DOHH2 (cell line): ENCODE results near the gene CYP4F2.
"Not testable (repeated sequence)": the region's sequence is repeated elsewhere in the genome, so short reads cannot be mapped to it uniquely, and the experiment has no call there.

ENCODE experiments used
- H3F3A ChIP-seq: fragments of 200-600 bp; sonication (generic), shearing (Covaris generic); 2 replicates; pipeline ENCODE4 v1.6.0; 2016; ENCODE audit warnings: antibody characterized with exemption, mild to moderate bottlenecking; ENCODE audit not compliant: control insufficient read depth, insufficient read depth
- H3K27ac ChIP-seq: fragments of 200-600 bp; sonication (generic); 2 replicates; pipeline ENCODE4 v1.5.1; 2014; ENCODE audit warnings: low read depth, mild to moderate bottlenecking, low read length, moderate library complexity
- H3K27me3 ChIP-seq: fragments of 200-600 bp; sonication (generic); 2 replicates; pipeline ENCODE4 v1.6.1; 2014; ENCODE audit warnings: mild to moderate bottlenecking, low read length, mixed read lengths; ENCODE audit not compliant: control insufficient read depth
- H3K36me3 ChIP-seq: fragments of 200-600 bp; sonication (generic); 2 replicates; pipeline ENCODE4 v1.6.1; 2014; ENCODE audit warnings: mild to moderate bottlenecking, low read length, moderate library complexity, mixed read lengths; ENCODE audit not compliant: control insufficient read depth
- H3K4me1 ChIP-seq: fragments of 200-600 bp; sonication (generic); 2 replicates; pipeline ENCODE4 v1.6.1; 2014; ENCODE audit warnings: mild to moderate bottlenecking, low read length, mixed read lengths; ENCODE audit not compliant: control insufficient read depth
- H3K4me2 ChIP-seq: fragments of 200-600 bp; sonication (generic); 2 replicates; pipeline ENCODE4 v1.6.0; 2014; ENCODE audit warnings: mild to moderate bottlenecking, low read length, moderate library complexity
- H3K4me3 ChIP-seq: fragments of 200-600 bp; sonication (generic); 2 replicates; pipeline ENCODE4 v1.5.1; 2014; ENCODE audit warnings: mild to moderate bottlenecking, low read length, mixed read lengths
- H3K79me2 ChIP-seq: fragments of 200-600 bp; sonication (generic); 2 replicates; pipeline ENCODE4 v1.6.1; 2014; ENCODE audit warnings: mild to moderate bottlenecking, low read length, mixed read lengths; ENCODE audit not compliant: control insufficient read depth
- H3K9me2 ChIP-seq: fragments of 200-600 bp; sonication (generic); replicated peaks from 2 replicates; pipeline ENCODE4 v1.6.1; 2014; ENCODE audit warnings: mild to moderate bottlenecking, low read length, mixed read lengths; ENCODE audit not compliant: control insufficient read depth
- H3K9me3 ChIP-seq: fragments of 200-600 bp; sonication (generic); 2 replicates; pipeline ENCODE4 v1.6.1; 2014; ENCODE audit warnings: antibody characterized with exemption, low read length, mixed read lengths; ENCODE audit not compliant: control insufficient read depth, insufficient read depth
- H4K20me1 ChIP-seq: fragments of 200-600 bp; sonication (generic); 2 replicates; pipeline ENCODE4 v1.6.0; 2014; ENCODE audit warnings: low read depth, mild to moderate bottlenecking, antibody characterized with exemption, low read length, moderate library complexity; ENCODE audit not compliant: control insufficient read depth, insufficient read depth
- EZH2phosphoT487 ChIP-seq: fragments of 200-600 bp; sonication (generic); IDR thresholded peaks from 2 replicates; pipeline ENCODE4 v1.6.1; 2017; ENCODE audit warnings: borderline replicate concordance, mild to moderate bottlenecking, antibody characterized with exemption, low read length, moderate library complexity, mixed read lengths
- TF ChIP-seq, protein P1 (sequence below): fragments of 200-600 bp; sonication (generic); IDR thresholded peaks from one replicate; pipeline ENCODE4 v1.5.1; 2014; ENCODE audit warnings: antibody characterized with exemption, mild to moderate bottlenecking, low read depth, low read length; ENCODE audit not compliant: poor library complexity, severe bottlenecking

Gene CYP4F2

DNA sequence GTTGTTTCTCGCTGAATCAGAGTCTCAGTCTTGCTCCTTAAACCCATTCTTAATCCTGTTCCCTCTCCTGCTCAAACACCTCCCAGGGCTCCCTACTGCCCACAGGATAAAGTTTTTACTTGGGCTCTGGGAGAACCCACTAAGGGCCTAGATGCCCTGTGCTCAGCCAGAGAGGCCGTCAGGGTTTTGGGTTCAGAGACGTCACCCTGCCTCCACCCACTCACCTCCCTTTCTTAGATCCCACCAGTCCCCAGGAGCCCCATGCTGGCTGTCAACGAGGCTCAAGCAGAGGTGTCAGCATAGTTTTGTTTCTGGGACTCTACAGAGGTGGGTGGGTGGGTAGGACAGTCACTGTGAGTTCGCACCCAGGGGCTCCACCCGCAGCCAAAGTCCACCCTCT is 15.5 kb upstream of the CYP4F2 start:
- no peaks in the 10 kb centered on the region for H3K9me3 ChIP-seq

DNA sequence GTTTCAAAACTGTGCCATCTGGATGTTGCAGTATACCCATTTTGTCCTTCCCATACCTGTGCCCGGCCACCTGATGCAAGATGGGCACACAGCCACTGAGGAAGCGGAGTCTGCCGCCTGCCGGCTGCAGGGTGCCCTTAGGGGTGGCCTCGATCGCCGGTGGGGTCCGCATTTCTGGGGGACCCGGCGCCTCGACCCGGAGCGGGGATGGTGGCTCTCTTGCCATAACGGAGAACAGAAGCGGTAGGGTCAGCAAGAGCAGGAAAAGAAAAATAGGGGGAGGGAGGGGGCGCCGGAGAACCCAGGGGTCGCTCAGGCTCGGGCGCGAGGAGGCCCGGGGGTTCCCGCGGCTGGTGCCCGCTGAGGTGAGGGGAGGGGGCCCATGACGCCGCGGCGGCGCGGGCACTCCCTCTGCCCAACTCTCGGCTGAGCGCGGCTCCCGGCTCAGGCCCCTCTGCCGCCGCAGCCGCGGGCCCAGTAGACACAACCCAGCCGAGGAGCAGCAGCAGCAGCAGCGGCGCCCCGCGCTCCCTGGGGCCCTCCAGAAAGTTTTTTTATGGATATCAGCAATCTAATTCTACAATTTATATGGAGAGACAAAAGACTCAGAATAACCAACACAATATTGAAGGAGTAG is 13.8 kb upstream of the CYP4F2 start:
- peaks cover 4% of the 10 kb centered on the region; the same call in 1 of the 2 replicates for H3K27me3 ChIP-seq
- TF ChIP-seq EZH2phosphoT487, result no peak
- TF ChIP-seq, protein P1, sequence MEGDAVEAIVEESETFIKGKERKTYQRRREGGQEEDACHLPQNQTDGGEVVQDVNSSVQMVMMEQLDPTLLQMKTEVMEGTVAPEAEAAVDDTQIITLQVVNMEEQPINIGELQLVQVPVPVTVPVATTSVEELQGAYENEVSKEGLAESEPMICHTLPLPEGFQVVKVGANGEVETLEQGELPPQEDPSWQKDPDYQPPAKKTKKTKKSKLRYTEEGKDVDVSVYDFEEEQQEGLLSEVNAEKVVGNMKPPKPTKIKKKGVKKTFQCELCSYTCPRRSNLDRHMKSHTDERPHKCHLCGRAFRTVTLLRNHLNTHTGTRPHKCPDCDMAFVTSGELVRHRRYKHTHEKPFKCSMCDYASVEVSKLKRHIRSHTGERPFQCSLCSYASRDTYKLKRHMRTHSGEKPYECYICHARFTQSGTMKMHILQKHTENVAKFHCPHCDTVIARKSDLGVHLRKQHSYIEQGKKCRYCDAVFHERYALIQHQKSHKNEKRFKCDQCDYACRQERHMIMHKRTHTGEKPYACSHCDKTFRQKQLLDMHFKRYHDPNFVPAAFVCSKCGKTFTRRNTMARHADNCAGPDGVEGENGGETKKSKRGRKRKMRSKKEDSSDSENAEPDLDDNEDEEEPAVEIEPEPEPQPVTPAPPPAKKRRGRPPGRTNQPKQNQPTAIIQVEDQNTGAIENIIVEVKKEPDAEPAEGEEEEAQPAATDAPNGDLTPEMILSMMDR, result no peak

More for the DNA sequence above, 15.5 kb upstream of the CYP4F2 start:
- H3K79me2 ChIP-seq, result no peaks in the 10 kb centered on the region
- H3K36me3 ChIP-seq, result no peaks in the 10 kb centered on the region
- peaks cover 8% of the 10 kb centered on the region; the same call in 1 of the 2 replicates for H3K4me1 ChIP-seq
- H4K20me1 ChIP-seq, result no peaks in the 10 kb centered on the region
- H3K4me3 ChIP-seq, result no peak overlapping the region
- H3K4me2 ChIP-seq, result no peak overlapping the region
- no peaks in the 10 kb centered on the region for H3K9me2 ChIP-seq
- TF ChIP-seq, protein P1, result no peak
- no peak for TF ChIP-seq EZH2phosphoT487
- no peaks in the 10 kb centered on the region for H3F3A ChIP-seq
- peaks cover 4% of the 10 kb centered on the region; the same call in 1 of the 2 replicates for H3K27me3 ChIP-seq
- H3K27ac ChIP-seq, result no peak overlapping the region

DNA sequence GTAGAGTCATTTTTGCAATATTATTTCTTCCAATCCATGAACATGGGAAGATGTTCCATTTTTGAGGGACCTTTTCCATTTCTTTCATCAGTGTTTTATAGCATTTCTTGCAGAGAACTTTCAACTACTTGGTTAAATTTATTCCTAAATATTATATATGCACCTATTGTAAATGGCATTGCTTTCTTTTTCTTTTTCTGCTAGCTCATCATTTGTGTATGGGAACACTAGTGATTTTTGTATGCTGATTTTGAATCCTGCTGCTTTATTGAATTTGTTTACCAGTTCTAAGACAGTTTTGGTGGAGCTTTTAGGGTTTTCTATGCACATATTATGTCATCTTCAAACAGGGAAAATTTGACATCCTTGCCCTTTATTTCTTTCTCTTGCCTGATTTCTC is 7.2 kb upstream of the CYP4F2 start:
- no peaks in the 10 kb centered on the region for H3F3A ChIP-seq
- no peak overlapping the region for H3K27ac ChIP-seq
- H3K4me3 ChIP-seq, result no peak overlapping the region
- no peak overlapping the region for H3K4me2 ChIP-seq
- H3K4me1 ChIP-seq, result no peaks in the 10 kb centered on the region
- H3K36me3 ChIP-seq, result no peaks in the 10 kb centered on the region
- no peaks in the 10 kb centered on the region for H3K9me3 ChIP-seq
- TF ChIP-seq, protein P1, result no peak
- TF ChIP-seq EZH2phosphoT487, result no peak
- no peaks in the 10 kb centered on the region for H3K79me2 ChIP-seq
- no peaks in the 10 kb centered on the region for H3K9me2 ChIP-seq
- peaks cover 4% of the 10 kb centered on the region for H3K27me3 ChIP-seq
- no peaks in the 10 kb centered on the region for H4K20me1 ChIP-seq

More for the DNA sequence above, 13.8 kb upstream of the CYP4F2 start:
- H4K20me1 ChIP-seq, result no peaks in the 10 kb centered on the region
- H3K36me3 ChIP-seq, result no peaks in the 10 kb centered on the region
- H3K4me3 ChIP-seq, result no peak overlapping the region
- no peaks in the 10 kb centered on the region for H3K4me1 ChIP-seq
- no peaks in the 10 kb centered on the region for H3K9me3 ChIP-seq
- no peaks in the 10 kb centered on the region for H3K9me2 ChIP-seq
- no peak overlapping the region for H3K27ac ChIP-seq
- no peaks in the 10 kb centered on the region for H3F3A ChIP-seq
- no peaks in the 10 kb centered on the region for H3K79me2 ChIP-seq
- no peak overlapping the region for H3K4me2 ChIP-seq

DNA sequence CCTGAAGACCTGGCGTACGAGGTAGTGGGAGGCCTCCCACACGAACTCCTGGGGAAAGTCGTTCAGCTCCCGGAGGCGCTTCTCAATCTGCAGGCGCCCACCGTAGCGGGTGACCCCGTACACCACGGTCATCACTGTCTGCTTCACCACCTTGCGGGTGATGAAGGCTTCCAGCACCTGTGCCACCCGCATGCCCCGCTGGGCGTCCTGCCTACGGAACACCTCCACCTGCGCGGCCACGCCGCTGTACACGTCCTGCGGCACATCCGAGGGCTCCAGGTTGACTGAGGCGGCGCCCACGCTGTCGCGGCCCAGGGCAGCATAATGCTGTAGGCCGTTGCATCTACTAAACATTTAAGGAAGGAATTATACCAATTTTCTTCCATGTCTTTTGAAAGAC is 5.0 kb upstream of the CYP4F2 start:
- H3K4me1 ChIP-seq, H3K4me3 ChIP-seq, H3K4me2 ChIP-seq, H3K27me3 ChIP-seq, H3F3A ChIP-seq, H3K9me3 ChIP-seq, H3K79me2 ChIP-seq, H4K20me1 ChIP-seq, H3K27ac ChIP-seq, H3K36me3 ChIP-seq, H3K9me2 ChIP-seq: not testable (repeated sequence)
